IMR-90 (cell line): ENCODE measurements around the gene SPP1. TPM values are rescaled to one million over a fixed set of nuclear protein-coding genes. Genes with fewer than 3 reads are reported as not detected.

Experiments used
- FOS ChIP-seq: fragments of 150-350 bp; IDR thresholded peaks from 2 replicates; pipeline ENCODE4 v1.6.1; 2016; ENCODE audit warnings: low read depth, low read length
- MAZ ChIP-seq: IDR thresholded peaks from 2 replicates; pipeline ENCODE4 v1.6.1; 2012; ENCODE audit warnings: low read depth, mild to moderate bottlenecking, low read length, improper control_type of control experiment, moderate library complexity, borderline replicate concordance
- USF2 ChIP-seq: fragments of 150-350 bp; IDR thresholded peaks from 2 replicates; pipeline ENCODE4 v1.6.1; 2017; ENCODE audit warnings: mild to moderate bottlenecking, antibody characterized with exemption, low read length, low read depth
- polyA plus RNA-seq, 3 experiments: library from polyadenylated mRNA; depleted of rRNA; stranded (reverse); fragments of >200 nt; gene quantifications; 2 replicates each; pipeline ENCODE4 v1.2.3, GENCODE V29; 2012; ENCODE audit warnings: low replicate concordance in 1 of 3
- total RNA-seq: library from RNA; depleted of rRNA; stranded (reverse); fragments of >200 nt; gene quantifications from 2 replicates; pipeline ENCODE4 v1.2.3, GENCODE V29; 2012

Gene SPP1
- total and polyA plus RNA-seq, 2 of the 4 experiments (the other 2 are of a cell fraction) = 0.18 to 0.50 TPM

GRCh38 chr4:88027611-88028608 lies 52.4 kb downstream of the SPP1 start (continued):
- TF ChIP-seq USF2 (peak; percentile 81), MAZ (no peak), FOS (peak; percentile 69)
